GM12874 (cell line): ENCODE data around the gene JSRP1.

Experiments used
- TF ChIP-seq, protein P1 (sequence below): IDR thresholded peaks from 2 replicates; pipeline ENCODE4 v1.5.1; 2011; ENCODE audit warnings: low read depth, mild to moderate bottlenecking, control low read depth, low read length, moderate library complexity; ENCODE audit not compliant: insufficient read depth

Gene JSRP1

DNA sequence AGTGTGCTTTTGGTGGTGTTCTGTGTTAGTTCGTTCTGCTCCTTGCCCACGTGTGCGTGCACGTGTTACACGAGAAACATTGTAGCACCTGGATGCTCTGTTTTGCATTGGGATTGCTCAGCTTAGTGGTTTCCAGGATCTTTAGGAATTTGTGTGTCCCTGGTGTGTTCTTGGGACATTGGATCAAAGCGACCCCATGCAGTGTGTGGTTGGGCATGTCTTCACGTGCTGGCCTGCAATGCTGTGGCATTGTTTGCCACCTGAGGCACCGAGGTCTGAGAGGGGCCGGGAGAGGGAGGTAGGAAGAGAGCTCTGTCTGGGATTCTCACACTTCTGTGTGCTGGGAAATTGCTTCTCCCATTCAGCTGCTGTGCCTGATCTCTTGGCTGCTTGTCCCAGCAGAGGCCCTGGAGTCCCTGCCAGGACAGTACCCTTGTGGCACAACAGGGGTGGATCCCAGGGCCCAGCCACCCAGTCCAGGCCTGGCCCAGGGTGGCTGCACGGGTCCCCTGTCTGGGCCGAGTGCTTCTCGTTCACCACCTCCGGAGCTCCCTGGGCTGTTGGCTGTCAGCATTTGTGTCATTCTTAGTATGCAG is 31.4 kb downstream of the JSRP1 start:
- TF ChIP-seq, protein P1, sequence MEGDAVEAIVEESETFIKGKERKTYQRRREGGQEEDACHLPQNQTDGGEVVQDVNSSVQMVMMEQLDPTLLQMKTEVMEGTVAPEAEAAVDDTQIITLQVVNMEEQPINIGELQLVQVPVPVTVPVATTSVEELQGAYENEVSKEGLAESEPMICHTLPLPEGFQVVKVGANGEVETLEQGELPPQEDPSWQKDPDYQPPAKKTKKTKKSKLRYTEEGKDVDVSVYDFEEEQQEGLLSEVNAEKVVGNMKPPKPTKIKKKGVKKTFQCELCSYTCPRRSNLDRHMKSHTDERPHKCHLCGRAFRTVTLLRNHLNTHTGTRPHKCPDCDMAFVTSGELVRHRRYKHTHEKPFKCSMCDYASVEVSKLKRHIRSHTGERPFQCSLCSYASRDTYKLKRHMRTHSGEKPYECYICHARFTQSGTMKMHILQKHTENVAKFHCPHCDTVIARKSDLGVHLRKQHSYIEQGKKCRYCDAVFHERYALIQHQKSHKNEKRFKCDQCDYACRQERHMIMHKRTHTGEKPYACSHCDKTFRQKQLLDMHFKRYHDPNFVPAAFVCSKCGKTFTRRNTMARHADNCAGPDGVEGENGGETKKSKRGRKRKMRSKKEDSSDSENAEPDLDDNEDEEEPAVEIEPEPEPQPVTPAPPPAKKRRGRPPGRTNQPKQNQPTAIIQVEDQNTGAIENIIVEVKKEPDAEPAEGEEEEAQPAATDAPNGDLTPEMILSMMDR, result no peak

DNA sequence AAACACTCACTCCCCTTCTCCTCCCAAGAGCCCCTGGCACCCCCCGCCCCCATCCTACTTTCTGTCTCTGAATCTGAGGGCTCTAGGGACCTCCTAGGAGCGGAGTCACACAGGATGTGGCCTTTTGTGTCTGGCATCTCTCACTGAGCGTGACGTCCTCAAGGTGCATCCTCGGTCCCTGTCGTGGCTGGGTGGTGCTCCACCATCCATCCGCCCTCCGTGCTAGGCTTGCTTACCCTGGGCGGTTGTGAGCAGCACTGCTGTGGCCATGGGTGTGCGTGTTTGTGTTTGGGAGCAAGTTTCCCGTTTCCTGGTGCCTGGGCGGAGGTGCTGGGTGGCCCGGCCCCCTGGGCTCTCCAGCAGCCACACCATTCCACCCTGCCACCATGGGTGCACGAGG is 32.3 kb downstream of the JSRP1 start:
- TF ChIP-seq, protein P1, result no peak

DNA sequence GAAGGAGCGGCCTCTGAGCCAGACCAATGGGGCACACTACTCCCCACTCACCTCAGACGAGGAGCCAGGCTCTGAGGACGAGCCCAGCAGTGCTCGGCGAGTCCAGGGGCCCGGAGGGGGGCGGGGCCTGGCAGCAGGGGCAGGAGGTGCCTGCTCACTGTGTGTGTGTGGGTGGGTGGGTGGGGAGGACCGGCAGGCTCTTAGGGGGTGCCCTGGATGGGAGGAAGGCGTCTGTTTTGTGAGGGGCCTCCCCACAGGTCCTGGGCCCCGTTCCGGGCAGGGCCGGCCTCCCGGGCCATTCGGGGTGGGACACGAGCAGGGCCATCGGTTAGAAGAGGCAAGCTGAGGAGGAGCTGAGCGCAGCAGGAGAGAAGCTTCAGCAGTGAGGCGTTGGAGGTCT is 32.8 kb downstream of the JSRP1 start:
- TF ChIP-seq, protein P1, result no peak

GRCh38 chr19:2221918-2222317 is 34.3 kb downstream of the JSRP1 start:
- TF ChIP-seq, protein P1, result no peak; the same call in 1 of the 2 replicates

GRCh38 chr19:2221250-2221831 is 34.9 kb downstream of the JSRP1 start:
- TF ChIP-seq, protein P1, result no peak

DNA sequence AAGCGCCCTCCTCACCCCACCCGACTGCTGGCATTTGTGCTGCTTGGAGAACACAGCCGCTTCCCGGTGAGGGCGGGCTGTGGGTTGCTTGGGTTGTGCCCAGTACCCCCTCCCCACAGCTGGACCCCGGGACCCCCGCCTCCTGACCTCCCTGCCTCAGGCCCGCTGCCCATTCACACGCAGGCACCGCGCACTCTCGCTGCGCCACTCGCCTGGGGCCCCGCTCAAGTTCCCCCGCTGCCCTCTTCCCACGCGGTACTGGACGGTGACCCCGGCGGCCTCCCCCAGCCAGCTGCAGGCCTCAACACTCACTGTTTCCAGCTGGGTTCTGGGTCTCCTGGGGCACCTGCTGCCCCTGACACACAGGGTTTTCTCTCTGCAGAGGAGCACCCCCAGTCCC is 36.5 kb downstream of the JSRP1 start:
- TF ChIP-seq, protein P1, result no peak

DNA sequence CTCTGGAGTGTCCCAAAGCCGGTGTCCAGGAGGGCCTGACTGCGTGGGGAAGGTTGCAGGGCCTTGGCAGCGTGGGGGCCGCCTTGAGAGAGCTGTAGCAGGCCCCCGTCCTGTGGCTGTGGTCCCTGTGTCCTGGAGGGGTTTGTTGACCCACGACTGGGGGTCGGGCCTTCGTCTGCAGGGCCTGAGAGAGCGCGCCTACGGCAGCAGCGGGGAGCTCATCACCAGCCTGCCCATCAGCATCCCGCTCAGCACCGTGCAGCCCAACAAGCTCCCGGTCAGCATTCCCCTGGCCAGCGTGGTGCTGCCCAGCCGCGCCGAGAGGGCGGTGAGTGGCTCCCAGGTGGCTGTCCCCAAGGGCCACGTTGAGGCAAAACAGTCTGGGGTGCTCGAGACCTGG is 38.6 kb downstream of the JSRP1 start:
- TF ChIP-seq, protein P1, result no peak
